Measurements from ENCODE around the gene PCDHGA9.

The PCDHGA9 gene

GRCh38 chr5:141439411-141440141 lies 37.0 kb downstream of the PCDHGA9 start:
- no peak for DNase-seq (ENCODE audit: low spot score)
- TF ChIP-seq, protein P1, sequence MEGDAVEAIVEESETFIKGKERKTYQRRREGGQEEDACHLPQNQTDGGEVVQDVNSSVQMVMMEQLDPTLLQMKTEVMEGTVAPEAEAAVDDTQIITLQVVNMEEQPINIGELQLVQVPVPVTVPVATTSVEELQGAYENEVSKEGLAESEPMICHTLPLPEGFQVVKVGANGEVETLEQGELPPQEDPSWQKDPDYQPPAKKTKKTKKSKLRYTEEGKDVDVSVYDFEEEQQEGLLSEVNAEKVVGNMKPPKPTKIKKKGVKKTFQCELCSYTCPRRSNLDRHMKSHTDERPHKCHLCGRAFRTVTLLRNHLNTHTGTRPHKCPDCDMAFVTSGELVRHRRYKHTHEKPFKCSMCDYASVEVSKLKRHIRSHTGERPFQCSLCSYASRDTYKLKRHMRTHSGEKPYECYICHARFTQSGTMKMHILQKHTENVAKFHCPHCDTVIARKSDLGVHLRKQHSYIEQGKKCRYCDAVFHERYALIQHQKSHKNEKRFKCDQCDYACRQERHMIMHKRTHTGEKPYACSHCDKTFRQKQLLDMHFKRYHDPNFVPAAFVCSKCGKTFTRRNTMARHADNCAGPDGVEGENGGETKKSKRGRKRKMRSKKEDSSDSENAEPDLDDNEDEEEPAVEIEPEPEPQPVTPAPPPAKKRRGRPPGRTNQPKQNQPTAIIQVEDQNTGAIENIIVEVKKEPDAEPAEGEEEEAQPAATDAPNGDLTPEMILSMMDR (IDR thresholded peaks at IDR 0.05; ENCODE audit: extremely low read depth, missing control alignments), result no peak

- TF ChIP-seq, protein P1 (IDR thresholded peaks at IDR 0.05; ENCODE audit: extremely low read depth, missing control alignments), result no peak
- no peak for DNase-seq (ENCODE audit: low spot score)
Measured at GRCh38 chr5:141440341-141440740, 37.8 kb downstream of the PCDHGA9 start.

DNA sequence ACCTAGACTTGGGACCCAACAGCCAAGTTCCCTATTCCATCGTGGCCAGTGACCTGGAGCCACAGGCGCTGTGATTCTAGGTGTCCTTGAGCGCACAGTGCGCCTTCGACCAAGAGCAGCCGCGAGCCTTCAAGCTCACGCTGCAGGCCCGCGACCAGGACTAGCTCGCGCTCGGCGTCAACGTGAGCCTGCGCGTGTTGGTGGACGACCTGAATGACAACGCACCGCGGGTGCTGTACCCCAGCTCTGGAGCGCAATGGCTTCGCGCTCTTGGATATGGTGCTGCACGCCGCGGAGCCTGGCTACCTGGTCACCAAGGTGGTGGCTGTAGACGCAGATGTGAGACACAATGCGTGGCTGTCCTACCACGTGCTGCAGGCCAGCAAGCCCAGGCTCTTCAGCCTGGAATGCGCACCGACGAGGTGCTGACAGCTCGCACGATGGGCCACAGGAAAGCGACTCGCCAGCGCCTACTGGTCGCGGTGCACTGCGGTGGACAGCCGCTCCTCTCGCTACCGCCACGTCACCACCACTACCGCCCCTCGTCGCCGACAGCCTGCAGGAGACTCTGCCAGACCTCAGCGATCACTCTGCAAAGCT lies 39.1 kb downstream of the PCDHGA9 start:
- TF ChIP-seq, protein P1 (IDR thresholded peaks at IDR 0.05; ENCODE audit: extremely low read depth, missing control alignments), result no peak
- no peak for DNase-seq (ENCODE audit: low spot score)
